Heart right ventricle (tissue), 16 donors: ENCODE measurements around the gene TMEM186. TPM values are rescaled to one million over a fixed set of nuclear protein-coding genes. Genes with fewer than 3 reads are reported as not detected.

Experiments used
- ATAC-seq, 8 donors: fragments of 200-7000 bp; cut with Tn5 transposase; one replicate each; pipeline ENCODE4 v1.9.1; 2020; ENCODE audit warnings: mild to moderate bottlenecking in 8 of 8, moderate library complexity in 8 of 8, moderate number of reproducible peaks in 1 of 8
- DNase-seq, 2 donors: peaks; one replicate each; pipeline ENCODE4 v3.0.0-alpha.2; 2020
- H3K27ac ChIP-seq, 10 donors: fragments of 200-600 bp; sonication (generic) in 2 of 10; one replicate each; pipeline versions ENCODE4 v1.5.0 to v1.8.0; 2020 to 2022; ENCODE audit warnings: mild to moderate bottlenecking in 3 of 10
- H3K27me3 ChIP-seq, 7 donors: fragments of 200-600 bp; one replicate each; pipeline ENCODE4 v1.8.0; 2021 to 2022; ENCODE audit warnings: mild to moderate bottlenecking in 2 of 7
- H3K36me3 ChIP-seq, 9 donors: fragments of 200-600 bp; sonication (generic) in 1 of 9; one replicate each; pipeline versions ENCODE4 v1.5.0 to v1.8.0; 2020 to 2022; ENCODE audit warnings: mild to moderate bottlenecking in 2 of 9
- H3K4me1 ChIP-seq, 9 donors: fragments of 200-600 bp; sonication (generic) in 1 of 9; one replicate each; pipeline versions ENCODE4 v1.5.0 to v1.8.0; 2020 to 2022; ENCODE audit warnings: mild to moderate bottlenecking in 4 of 9
- H3K4me3 ChIP-seq, 10 donors: fragments of 200-600 bp; sonication (generic) in 2 of 10; one replicate each; pipeline versions ENCODE4 v1.5.0 to v1.8.0; 2020 to 2022; ENCODE audit warnings: mild to moderate bottlenecking in 7 of 10, moderate library complexity in 2 of 10
- H3K9me3 ChIP-seq, 11 donors: fragments of 200-600 bp in 10 of 11; sonication (generic) in 2 of 11; one replicate each; pipeline versions ENCODE4 v1.5.0 to v1.8.0; 2013 to 2022; ENCODE audit warnings: mild to moderate bottlenecking in 2 of 11, control low read depth in 1 of 11, moderate library complexity in 1 of 11
- WGBS, 2 donors: extraction: QIAGEN DNeasy Blood & Tissue Kit; methylation state at CpG; one replicate each; pipeline ENCODE4 v1.1.7; 2013; ENCODE audit warnings: inconsistent platforms in 1 of 2; 5-methylcytosine and 5-hydroxymethylcytosine counted together
- intact Hi-C, 10 donors: fragments of 100-400 bp; cut with DNase I; formaldehyde crosslinking; loops; one replicate each; pipeline versions ENCODE4 v1.11.1 to v1.14.2; 2022
- long read RNA-seq, 3 donors: library from polyadenylated mRNA; unstranded; transcript quantifications; one replicate each; pipeline ENCODE4 v2.0.0, GENCODE V29; 2020 to 2021
- polyA plus RNA-seq, 2 donors: library from polyadenylated mRNA; stranded (reverse); fragments of 200-250 nt; gene quantifications; one replicate each; pipeline ENCODE4 v1.2.3, GENCODE V29; 2013
- total RNA-seq, 10 donors: library from RNA; stranded (reverse); fragmentation: NEBNext Ultra II Directional in 3 of 10; extraction: Animal tissue kit (Norgen Biotek cat#: 25700) in 3 of 10; gene quantifications; one replicate each; pipeline versions ENCODE4 v1.2.1 to v1.2.4, GENCODE V29; 2021 to 2023
- TF ChIP-seq, protein P1 (sequence below), 9 donors: fragments of 200-600 bp; sonication (generic) in 2 of 9; IDR thresholded peaks; one replicate each; pipeline versions ENCODE4 v1.5.0 to v1.8.0; 2021 to 2022; ENCODE audit warnings: antibody characterized with exemption in 9 of 9, mild to moderate bottlenecking in 5 of 9, moderate library complexity in 1 of 9
- donor health status: Arrhythmogenic right ventricular cardiomyopathy.
- donor health status: ischemic (EF 13 %, LVEDD 7.1; RV severe dilation, severe dysfunction).
- donor health status: healthy with polysubstance abuse.
- donor health status: DM: no; HTN: yes; CAD: no.
- donor health status: DM: no; HTN: no; CAD: no.
- donor health status: ischemic (EF 25% LVEDD 6.9; RV normal size, moderate dysfunction).
- donor health status: ischemic (EF 25% LVEDD 5.7; RV mildly dilated, moderate dysfunction).
- donor health status: healthy.
- donor health status: DM: yes; HTN: yes; CAD: no.
- donor health status: Ischemic cardiomyopathy.
- donor health status: ischemic (EF 35%, LVEDD 5.7; RV mildly dilated, moderate dysfunction).
- donor health status: nonischemic (EF 11% LVEDD 7.7; RV severe dilation, severe dysfunction).
- donor health status: DM: yes; HTN: yes; CAD: no.
- donor health status: PGD.
- donor health status: ischemic (EF 29% LVEDD 5.4; RV normal size, mild dysfunction).
- donor health status: nonischemic (EF 23%, LVEDD 6.1; RV moderate dilation, normal function).

Gene TMEM186, protein sequence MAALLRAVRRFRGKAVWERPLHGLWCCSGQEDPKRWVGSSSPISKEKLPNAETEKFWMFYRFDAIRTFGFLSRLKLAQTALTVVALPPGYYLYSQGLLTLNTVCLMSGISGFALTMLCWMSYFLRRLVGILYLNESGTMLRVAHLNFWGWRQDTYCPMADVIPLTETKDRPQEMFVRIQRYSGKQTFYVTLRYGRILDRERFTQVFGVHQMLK
- total RNA-seq (10 to 100 TPM in 9 of 10 donors, 1 to 10 TPM in 1; 9.5 to 15.1 (median 13.9) TPM), polyA plus RNA-seq (10 to 100 TPM in 1 of 2 donors, 1 to 10 TPM in 1; 7.5 to 15.0 TPM)
- long read RNA-seq, donor 1, transcript TMEM186-201 (2 exons, 1,448 nt) = major isoform, 15 of 25 reads
- long read RNA-seq, donor 1, partial matches to known transcripts = 0 of 25 reads
- long read RNA-seq, donor 1, other reads (novel, unspliced or antisense) = 10 of 25 reads
- long read RNA-seq, donor 2, transcript TMEM186-201 (2 exons, 1,448 nt) = major isoform, 5 of 19 reads
- long read RNA-seq, donor 2, partial matches to known transcripts = 0 of 19 reads
- long read RNA-seq, donor 2, other reads (novel, unspliced or antisense) = 14 of 19 reads
- long read RNA-seq, donor 3, transcript TMEM186-201 (2 exons, 1,448 nt) = major isoform, 8 of 15 reads
- long read RNA-seq, donor 3, partial matches to known transcripts = 0 of 15 reads
- long read RNA-seq, donor 3, other reads (novel, unspliced or antisense) = 7 of 15 reads

DNA sequence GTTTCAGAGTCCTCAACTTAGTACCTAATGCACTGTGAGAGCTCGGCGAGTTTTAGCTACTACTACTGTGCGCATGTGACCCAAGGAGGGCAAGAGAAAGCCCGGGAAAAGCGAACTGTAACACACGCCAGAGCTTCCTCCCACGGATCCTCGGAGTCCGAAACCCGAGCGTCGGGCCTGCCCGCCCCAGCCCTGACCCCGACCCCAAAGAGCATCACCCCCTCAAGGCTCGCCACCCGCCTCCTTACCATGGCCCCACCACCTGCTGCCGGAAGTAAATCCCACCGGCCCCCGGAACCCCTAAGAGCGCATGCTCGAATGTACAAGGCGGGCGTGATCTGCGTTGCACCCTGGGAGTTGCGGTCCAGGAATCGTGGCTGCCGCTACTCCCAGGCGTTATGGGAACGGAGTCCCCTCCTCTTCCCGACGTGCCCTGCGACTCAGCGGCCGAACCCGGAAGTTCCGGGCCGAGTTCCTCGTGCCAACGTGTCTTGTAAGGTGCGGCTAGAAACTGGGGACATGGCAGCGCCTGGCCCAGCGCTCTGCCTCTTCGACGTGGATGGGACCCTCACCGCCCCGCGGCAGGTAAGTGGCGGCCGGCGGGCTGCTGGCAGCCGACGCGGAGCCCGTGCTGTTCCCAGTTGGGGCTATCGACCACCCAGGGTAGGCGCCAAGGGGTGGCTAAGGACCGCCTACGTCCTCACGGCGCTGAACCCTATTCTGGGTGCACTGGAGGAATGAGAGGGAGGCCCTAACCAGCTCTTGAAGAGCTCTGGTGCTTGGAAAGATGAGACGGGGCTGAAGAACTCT is at the start of gene TMEM186, which contains the start of gene PMM2:
TSS of gene TMEM186 (minus strand) at position 276 of the 810 bp plus-strand sequence. CDS start at position 251, 25 bp downstream.
TSS of gene PMM2 (plus strand) at position 476 of the 810 bp plus-strand sequence. CDS start at position 520, 44 bp downstream.
- TF ChIP-seq, protein P1, sequence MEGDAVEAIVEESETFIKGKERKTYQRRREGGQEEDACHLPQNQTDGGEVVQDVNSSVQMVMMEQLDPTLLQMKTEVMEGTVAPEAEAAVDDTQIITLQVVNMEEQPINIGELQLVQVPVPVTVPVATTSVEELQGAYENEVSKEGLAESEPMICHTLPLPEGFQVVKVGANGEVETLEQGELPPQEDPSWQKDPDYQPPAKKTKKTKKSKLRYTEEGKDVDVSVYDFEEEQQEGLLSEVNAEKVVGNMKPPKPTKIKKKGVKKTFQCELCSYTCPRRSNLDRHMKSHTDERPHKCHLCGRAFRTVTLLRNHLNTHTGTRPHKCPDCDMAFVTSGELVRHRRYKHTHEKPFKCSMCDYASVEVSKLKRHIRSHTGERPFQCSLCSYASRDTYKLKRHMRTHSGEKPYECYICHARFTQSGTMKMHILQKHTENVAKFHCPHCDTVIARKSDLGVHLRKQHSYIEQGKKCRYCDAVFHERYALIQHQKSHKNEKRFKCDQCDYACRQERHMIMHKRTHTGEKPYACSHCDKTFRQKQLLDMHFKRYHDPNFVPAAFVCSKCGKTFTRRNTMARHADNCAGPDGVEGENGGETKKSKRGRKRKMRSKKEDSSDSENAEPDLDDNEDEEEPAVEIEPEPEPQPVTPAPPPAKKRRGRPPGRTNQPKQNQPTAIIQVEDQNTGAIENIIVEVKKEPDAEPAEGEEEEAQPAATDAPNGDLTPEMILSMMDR (IDR thresholded peaks at IDR 0.05) = no peak
- DNase-seq (peak; percentile 94 to 96), ATAC-seq (peak; percentile 99 to 100 (median 100))
- Histone ChIP-seq H3K27me3 (no peaks in the 10 kb centered on the region), H3K9me3 (no peaks in the 10 kb centered on the region), H3K27ac (peak within 1 kb of the TSS; percentile 25 to 89 (median 82)), H3K4me1 (peaks cover 9 to 43% (median 30%) of the 10 kb centered on the region in 9 donors), H3K4me3 (peak within 1 kb of the TSS; percentile 67 to 98 (median 86)), H3K36me3 (peaks cover 0 to 37% (median 11%) of the 10 kb centered on the region in 9 donors)
- intact Hi-C loops = loop anchor here in 8 of 10 donors (1.0 to 10.0 kb wide), 11 partner anchors 70 to 233 kb away; partner anchors contain the start of genes CARHSP1 (in 5 of the 8), ABAT (in 3 of the 8) and LITAFD (in 2 of the 8)
- 0 to 1% methylated on average over 61 of the region's 61 CpGs for WGBS, 2 donors

DNA sequence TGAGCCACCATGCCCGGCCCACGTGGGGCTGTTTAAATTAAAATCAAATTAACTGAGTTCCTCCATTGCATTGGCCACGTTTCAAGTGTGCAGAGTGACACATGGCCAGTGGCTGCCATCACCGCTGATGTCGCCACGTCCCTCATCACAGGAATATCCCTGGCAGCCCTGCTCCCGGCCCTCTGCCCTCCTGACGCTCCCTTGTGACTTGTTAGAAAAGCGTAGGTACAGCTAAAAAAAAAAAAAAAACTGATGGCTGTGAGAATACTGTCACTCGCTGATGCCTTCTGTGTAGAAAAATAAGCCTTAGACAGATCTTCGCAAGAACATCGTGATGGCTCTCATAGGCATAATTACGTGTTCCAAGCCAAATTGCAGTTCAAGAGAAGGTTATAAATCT is 49.7 kb upstream of the TMEM186 start:
- no peak overlapping the region for H3K27ac ChIP-seq
- peaks cover 0 to 57% (median 22%) of the 10 kb centered on the region in 9 donors for H3K36me3 ChIP-seq
- no peaks in the 10 kb centered on the region for H3K27me3 ChIP-seq
- ATAC-seq (no peak), DNase-seq (peak in 1 of 2 donors; percentile 3)
- no peak overlapping the region for H3K4me3 ChIP-seq
- peaks cover 4 to 36% (median 23%) of the 10 kb centered on the region in 9 donors for H3K4me1 ChIP-seq
- TF ChIP-seq, protein P1 (IDR thresholded peaks at IDR 0.05) = no peak
- intact Hi-C loops = no loop called here
- 81 to 85% methylated on average over 13 of the region's 13 CpGs for WGBS, 2 donors
- no peaks in the 10 kb centered on the region for H3K9me3 ChIP-seq

DNA sequence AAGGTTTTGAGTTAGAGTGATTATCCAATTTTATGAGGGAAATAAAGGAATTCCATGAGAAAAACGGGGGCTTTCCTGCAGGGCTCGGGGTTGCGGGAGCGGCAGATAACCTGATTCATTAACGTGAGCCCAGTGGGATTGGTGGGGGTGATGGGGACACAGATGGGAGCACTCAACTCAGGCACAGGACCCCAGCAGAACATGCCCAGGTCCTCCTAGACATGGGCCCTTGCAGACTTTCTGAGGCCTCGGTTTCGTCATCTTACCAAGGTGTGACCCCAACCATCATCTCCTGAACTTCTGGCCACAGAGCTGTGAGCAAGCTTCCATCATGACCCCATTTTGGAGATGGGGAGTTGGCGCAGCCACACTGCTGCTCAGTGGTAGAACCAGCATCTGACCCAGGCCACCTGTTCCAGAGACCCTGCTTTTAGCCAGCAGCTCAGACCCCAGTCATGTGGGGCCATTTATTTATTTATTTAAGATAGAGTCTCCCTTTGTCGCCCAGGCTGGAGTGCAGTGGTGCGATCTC is 49.0 kb upstream of the TMEM186 start:
- H3K4me3 ChIP-seq = no peak overlapping the region
- peaks cover 0 to 51% (median 22%) of the 10 kb centered on the region in 9 donors for H3K36me3 ChIP-seq
- TF ChIP-seq, protein P1 (IDR thresholded peaks at IDR 0.05) = no peak
- 95% methylated on average over 10 of the region's 10 CpGs for WGBS, 2 donors
- no peak for DNase-seq
- peaks cover 4 to 32% (median 20%) of the 10 kb centered on the region in 9 donors for H3K4me1 ChIP-seq
- no peaks in the 10 kb centered on the region for H3K9me3 ChIP-seq
- ATAC-seq = no peak
- no peak overlapping the region for H3K27ac ChIP-seq
- intact Hi-C loops = no loop called here
- no peaks in the 10 kb centered on the region for H3K27me3 ChIP-seq
